ENCODE results near the gene BANP.
"Not testable (repeated sequence)": the region's sequence is repeated elsewhere in the genome, so short reads cannot be mapped to it uniquely, and the experiment has no call there.

BANP gene

DNA sequence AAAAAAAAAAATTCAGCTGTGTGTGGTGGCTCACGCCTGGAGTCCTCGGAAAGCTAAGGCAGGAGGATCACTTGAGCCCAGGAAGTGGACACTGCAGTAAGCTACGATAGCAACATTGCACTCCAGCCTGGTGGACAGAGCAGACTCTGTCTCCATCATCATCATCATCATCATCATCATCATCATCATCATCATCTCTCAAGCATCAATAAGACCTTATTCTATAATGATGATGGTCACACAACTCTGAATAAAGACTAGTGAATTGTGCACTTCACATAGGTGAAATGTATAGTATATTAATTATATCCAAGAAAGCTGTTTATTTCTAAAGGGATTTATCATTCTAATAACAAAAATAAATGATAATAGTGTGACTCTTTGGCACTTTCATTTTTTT lies 143.7 kb downstream of the BANP start:
- H2AK5ac ChIP-seq (ENCODE audit: low read length, severe bottlenecking); H3K4ac ChIP-seq (ENCODE audit: low read depth in 1 of 2, low read length in 2 of 2); H3K9ac ChIP-seq (ENCODE audit: low read length); H4K8ac ChIP-seq (ENCODE audit: low read length); H3K14ac ChIP-seq (ENCODE audit: low read length in 2 of 2); H2AFZ ChIP-seq (ENCODE audit: low read depth, low read length); H3K4me3 ChIP-seq (ENCODE audit: insufficient read depth in 1 of 2, low read depth in 1 of 2, low read length in 2 of 2); DNase-seq; H3K23ac ChIP-seq (ENCODE audit: low read length in 2 of 2); H2BK15ac ChIP-seq (ENCODE audit: low read depth, poor library complexity, severe bottlenecking); H2BK12ac ChIP-seq (ENCODE audit: low read length in 2 of 2); H3K4me1 ChIP-seq (ENCODE audit: control insufficient read depth, insufficient read depth, low read depth, low read length); H3K27ac ChIP-seq (ENCODE audit: low read length, poor library complexity, severe bottlenecking); H3K18ac ChIP-seq (ENCODE audit: low read depth in 1 of 2, low read length in 2 of 2); H3K36me3 ChIP-seq (ENCODE audit: control insufficient read depth in 1 of 2, insufficient read depth in 2 of 2, low read depth in 1 of 2, low read length in 2 of 2); H4K91ac ChIP-seq (ENCODE audit: low read length); H2BK120ac ChIP-seq (ENCODE audit: low read depth, low read length); H3K79me1 ChIP-seq (replicated peaks; ENCODE audit: low read length, poor library complexity, severe bottlenecking); H2BK5ac ChIP-seq (ENCODE audit: low read depth, low read length, poor library complexity, severe bottlenecking); H3K4me2 ChIP-seq (ENCODE audit: low read length, poor library complexity, severe bottlenecking): not testable (repeated sequence)
- WGBS: 85% methylated on average over 3 of the region's 3 CpGs
- H3K27me3 ChIP-seq (ENCODE audit: control insufficient read depth in 1 of 2, insufficient read depth in 1 of 2, low read length in 2 of 2): peaks cover 4 to 22% of the 10 kb centered on the region in 2 experiments
- H3K9me3 ChIP-seq (ENCODE audit: control insufficient read depth, low read length): peaks cover 14% of the 10 kb centered on the region

DNA sequence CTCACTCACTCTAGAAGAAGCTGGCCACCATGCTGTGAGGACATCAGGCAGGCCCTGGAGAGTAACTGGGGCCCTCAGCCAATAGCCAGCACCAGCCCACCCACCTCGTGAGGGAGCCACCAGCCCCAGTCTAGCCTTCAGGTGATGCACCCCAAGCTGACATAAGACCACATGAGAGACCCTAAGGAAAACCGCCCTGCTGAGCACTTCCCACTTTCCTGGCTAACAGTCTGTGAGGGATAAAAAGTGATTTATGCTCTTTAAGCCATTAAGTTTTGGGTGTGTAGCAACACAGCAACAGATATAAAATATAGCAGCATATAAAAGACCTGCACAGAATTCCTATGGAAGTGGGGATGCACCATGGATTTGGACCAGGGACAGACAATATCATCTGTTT lies 145.4 kb downstream of the BANP start:
- not testable (repeated sequence) for H3K27ac ChIP-seq (ENCODE audit: low read length, poor library complexity, severe bottlenecking); H2BK120ac ChIP-seq (ENCODE audit: low read depth, low read length); H4K91ac ChIP-seq (ENCODE audit: low read length); H3K36me3 ChIP-seq (ENCODE audit: control insufficient read depth in 1 of 2, insufficient read depth in 2 of 2, low read depth in 1 of 2, low read length in 2 of 2); H3K4ac ChIP-seq (ENCODE audit: low read depth in 1 of 2, low read length in 2 of 2); H2BK5ac ChIP-seq (ENCODE audit: low read depth, low read length, poor library complexity, severe bottlenecking); H3K14ac ChIP-seq (ENCODE audit: low read length in 2 of 2); DNase-seq; H4K8ac ChIP-seq (ENCODE audit: low read length); H3K23ac ChIP-seq (ENCODE audit: low read length in 2 of 2); H3K79me1 ChIP-seq (replicated peaks; ENCODE audit: low read length, poor library complexity, severe bottlenecking); H3K4me2 ChIP-seq (ENCODE audit: low read length, poor library complexity, severe bottlenecking); H2BK12ac ChIP-seq (ENCODE audit: low read length in 2 of 2); H3K4me1 ChIP-seq (ENCODE audit: control insufficient read depth, insufficient read depth, low read depth, low read length); H2AK5ac ChIP-seq (ENCODE audit: low read length, severe bottlenecking); H3K9ac ChIP-seq (ENCODE audit: low read length); H3K18ac ChIP-seq (ENCODE audit: low read depth in 1 of 2, low read length in 2 of 2); H2AFZ ChIP-seq (ENCODE audit: low read depth, low read length); H2BK15ac ChIP-seq (ENCODE audit: low read depth, poor library complexity, severe bottlenecking); H3K4me3 ChIP-seq (ENCODE audit: insufficient read depth in 1 of 2, low read depth in 1 of 2, low read length in 2 of 2)
- H3K9me3 ChIP-seq (ENCODE audit: control insufficient read depth, low read length): peaks cover 14% of the 10 kb centered on the region
- peaks cover 20 to 39% of the 10 kb centered on the region in 2 experiments for H3K27me3 ChIP-seq (ENCODE audit: control insufficient read depth in 1 of 2, insufficient read depth in 1 of 2, low read length in 2 of 2)
- no CpG with 5 or more reads among the region's 2 CpGs for WGBS

GRCh38 chr16:88098731-88099562 lies 147.7 kb downstream of the BANP start:
- not testable (repeated sequence) for H4K91ac ChIP-seq (ENCODE audit: low read length); H2AFZ ChIP-seq (ENCODE audit: low read depth, low read length); H3K79me1 ChIP-seq (replicated peaks; ENCODE audit: low read length, poor library complexity, severe bottlenecking); H3K4me2 ChIP-seq (ENCODE audit: low read length, poor library complexity, severe bottlenecking); H4K8ac ChIP-seq (ENCODE audit: low read length); H3K36me3 ChIP-seq (ENCODE audit: control insufficient read depth in 1 of 2, insufficient read depth in 2 of 2, low read depth in 1 of 2, low read length in 2 of 2); H3K4me3 ChIP-seq (ENCODE audit: insufficient read depth in 1 of 2, low read depth in 1 of 2, low read length in 2 of 2); H2BK15ac ChIP-seq (ENCODE audit: low read depth, poor library complexity, severe bottlenecking); H3K27ac ChIP-seq (ENCODE audit: low read length, poor library complexity, severe bottlenecking); H3K23ac ChIP-seq (ENCODE audit: low read length in 2 of 2); H2AK5ac ChIP-seq (ENCODE audit: low read length, severe bottlenecking); H3K18ac ChIP-seq (ENCODE audit: low read depth in 1 of 2, low read length in 2 of 2); H2BK5ac ChIP-seq (ENCODE audit: low read depth, low read length, poor library complexity, severe bottlenecking); H3K4me1 ChIP-seq (ENCODE audit: control insufficient read depth, insufficient read depth, low read depth, low read length); H3K4ac ChIP-seq (ENCODE audit: low read depth in 1 of 2, low read length in 2 of 2); H2BK120ac ChIP-seq (ENCODE audit: low read depth, low read length); H3K9ac ChIP-seq (ENCODE audit: low read length)
- Histone ChIP-seq H2BK12ac (ENCODE audit: low read length in 2 of 2) (peak overlapping the region in 1 of 2 experiments; percentile 15), H3K14ac (ENCODE audit: low read length in 2 of 2) (peak overlapping the region in 1 of 2 experiments; percentile 73), H3K9me3 (ENCODE audit: control insufficient read depth, low read length) (peaks cover 14% of the 10 kb centered on the region), H3K27me3 (ENCODE audit: control insufficient read depth in 1 of 2, insufficient read depth in 1 of 2, low read length in 2 of 2) (peaks cover 20 to 49% of the 10 kb centered on the region in 2 experiments)
- peak; percentile 73 for DNase-seq
- 76% methylated on average over 22 of the region's 25 CpGs for WGBS

GRCh38 chr16:88099563-88099890 lies 148.3 kb downstream of the BANP start:
- no peak overlapping the region for H2AK5ac ChIP-seq (ENCODE audit: low read length, severe bottlenecking)
- 94% methylated on average over 17 of the region's 17 CpGs for WGBS
- H3K4ac ChIP-seq (ENCODE audit: low read depth in 1 of 2, low read length in 2 of 2): no peak overlapping the region
- no peak overlapping the region for H2BK12ac ChIP-seq (ENCODE audit: low read length in 2 of 2)
- peaks cover 5% of the 10 kb centered on the region for H3K4me1 ChIP-seq (ENCODE audit: control insufficient read depth, insufficient read depth, low read depth, low read length)
- no peaks in the 10 kb centered on the region for H3K79me1 ChIP-seq (replicated peaks; ENCODE audit: low read length, poor library complexity, severe bottlenecking)
- H3K18ac ChIP-seq (ENCODE audit: low read depth in 1 of 2, low read length in 2 of 2): no peak overlapping the region
- H3K27me3 ChIP-seq (ENCODE audit: control insufficient read depth in 1 of 2, insufficient read depth in 1 of 2, low read length in 2 of 2): peaks cover 20 to 49% of the 10 kb centered on the region in 2 experiments
- no peak overlapping the region for H3K14ac ChIP-seq (ENCODE audit: low read length in 2 of 2)
- H3K23ac ChIP-seq (ENCODE audit: low read length in 2 of 2): no peak overlapping the region
- H4K91ac ChIP-seq (ENCODE audit: low read length): no peak overlapping the region
- H3K27ac ChIP-seq (ENCODE audit: low read length, poor library complexity, severe bottlenecking): no peak overlapping the region
- H3K4me2 ChIP-seq (ENCODE audit: low read length, poor library complexity, severe bottlenecking): no peak overlapping the region
- peaks cover 14% of the 10 kb centered on the region for H3K9me3 ChIP-seq (ENCODE audit: control insufficient read depth, low read length)
- H2BK120ac ChIP-seq (ENCODE audit: low read depth, low read length): no peak overlapping the region
- H2BK5ac ChIP-seq (ENCODE audit: low read depth, low read length, poor library complexity, severe bottlenecking): no peak overlapping the region
- H3K36me3 ChIP-seq (ENCODE audit: control insufficient read depth in 1 of 2, insufficient read depth in 2 of 2, low read depth in 1 of 2, low read length in 2 of 2): no peaks in the 10 kb centered on the region
- H4K8ac ChIP-seq (ENCODE audit: low read length): no peak overlapping the region
- H2BK15ac ChIP-seq (ENCODE audit: low read depth, poor library complexity, severe bottlenecking): peak overlapping the region; percentile 28
- no peak overlapping the region for H3K9ac ChIP-seq (ENCODE audit: low read length)
- no peak for DNase-seq
- H3K4me3 ChIP-seq (ENCODE audit: insufficient read depth in 1 of 2, low read depth in 1 of 2, low read length in 2 of 2): no peak overlapping the region
- no peak overlapping the region for H2AFZ ChIP-seq (ENCODE audit: low read depth, low read length)

Measured in mesenchymal stem cell (in vitro differentiated cells and primary cell).